HepG2 (cell line): ENCODE results near the gene MTHFD1. TPM values are rescaled to one million over a fixed set of nuclear protein-coding genes. Genes with fewer than 3 reads are reported as not detected.
A peak's percentile ranks its signal among the peaks of the same experiment; 100 is the strongest.

ENCODE experiments used
- CAMTA2 ChIP-seq: sonication (generic); formaldehyde crosslinking; IDR thresholded peaks from 2 replicates; pipeline ENCODE4 v1.4.0; 2020; ENCODE audit warnings: mild to moderate bottlenecking, missing genetic modification reagents, borderline replicate concordance
- CCAR2 ChIP-seq: fragments of 200-400 bp; formaldehyde crosslinking; optimal IDR thresholded peaks from 2 replicates; pipeline ENCODE3; 2018; ENCODE audit warnings: low read depth, mild to moderate bottlenecking, low read length, moderate library complexity
- CERS6 ChIP-seq: sonication (generic); formaldehyde crosslinking; IDR thresholded peaks from 2 replicates; pipeline ENCODE4 v1.5.0; 2020; ENCODE audit warnings: missing genetic modification reagents
- ELF1 ChIP-seq: sonication (generic); formaldehyde crosslinking; IDR thresholded peaks from 2 replicates; pipeline ENCODE4 v1.4.0; 2020; ENCODE audit warnings: missing genetic modification reagents
- EP300 ChIP-seq, 3 experiments: sonication (generic) in 1 of 3; formaldehyde crosslinking in 1 of 3; IDR thresholded peaks; 2 replicates each; pipeline versions ENCODE4 v1.5.1 to v1.6.1; 2011 to 2020; ENCODE audit warnings: low read depth in 2 of 3, low read length in 2 of 3, borderline replicate concordance in 1 of 3, improper control_type of control experiment in 1 of 3, mild to moderate bottlenecking in 1 of 3, missing genetic modification reagents in 1 of 3, moderate library complexity in 1 of 3
- ETS1 ChIP-seq: sonication (generic); formaldehyde crosslinking; IDR thresholded peaks from 2 replicates; pipeline ENCODE4 v1.4.0; 2020; ENCODE audit warnings: missing genetic modification reagents
- FOXA3 ChIP-seq: IDR thresholded peaks from 2 replicates; pipeline ENCODE4 v1.6.1; 2016; ENCODE audit warnings: missing genetic modification reagents, missing compliant biosample characterization
- GLI4 ChIP-seq: sonication (generic); formaldehyde crosslinking; IDR thresholded peaks from 2 replicates; pipeline ENCODE4 v1.5.1; 2020; ENCODE audit warnings: missing genetic modification reagents, mild to moderate bottlenecking, moderate library complexity, borderline replicate concordance
- KLF11 ChIP-seq: IDR thresholded peaks from 2 replicates; pipeline ENCODE4 v1.6.1; 2016; ENCODE audit warnings: missing compliant biosample characterization
- KLF9 ChIP-seq: IDR thresholded peaks from 2 replicates; pipeline ENCODE4 v1.6.1; 2016; ENCODE audit warnings: low read depth
- MAFG ChIP-seq: sonication (generic); formaldehyde crosslinking; IDR thresholded peaks from 2 replicates; pipeline ENCODE4 v1.5.1; 2020; ENCODE audit warnings: mild to moderate bottlenecking, missing genetic modification reagents
- PCBP1 ChIP-seq: fragments of 200-400 bp; formaldehyde crosslinking; IDR thresholded peaks from 2 replicates; pipeline ENCODE4 v1.6.1; 2017; ENCODE audit warnings: mild to moderate bottlenecking, low read depth, low read length, borderline replicate concordance
- SIN3B ChIP-seq: fragments of 150-350 bp; IDR thresholded peaks from 2 replicates; pipeline ENCODE4 v1.6.1; 2014; ENCODE audit warnings: low read length
- SKI ChIP-seq: fragments of 450-650 bp; IDR thresholded peaks from one replicate; pipeline ENCODE4 v1.6.1; 2018; ENCODE audit warnings: mild to moderate bottlenecking; ENCODE audit not compliant: partially characterized antibody
- UBTF ChIP-seq: sonication (generic); formaldehyde crosslinking; IDR thresholded peaks from 2 replicates; pipeline ENCODE4 v1.4.0; 2020; ENCODE audit warnings: mild to moderate bottlenecking, missing genetic modification reagents
- ZBTB7B ChIP-seq: sonication (generic); formaldehyde crosslinking; IDR thresholded peaks from 2 replicates; pipeline ENCODE4 v1.4.0; 2020; ENCODE audit warnings: missing genetic modification reagents
- ZFP41 ChIP-seq: sonication (generic); formaldehyde crosslinking; IDR thresholded peaks from 2 replicates; pipeline ENCODE4 v1.4.0; 2020; ENCODE audit warnings: mild to moderate bottlenecking, missing genetic modification reagents, borderline replicate concordance
- ZNF207 ChIP-seq: fragments of 450-650 bp; IDR thresholded peaks from 2 replicates; pipeline ENCODE4 v1.6.1; 2016; ENCODE audit warnings: antibody characterized with exemption, borderline replicate concordance
- ZNF317 ChIP-seq: sonication (generic); formaldehyde crosslinking; IDR thresholded peaks from 2 replicates; pipeline ENCODE4 v1.5.0; 2020; ENCODE audit warnings: mild to moderate bottlenecking, missing genetic modification reagents
- ZNF724P ChIP-seq: sonication (generic); formaldehyde crosslinking; IDR thresholded peaks from 2 replicates; pipeline ENCODE4 v1.8.0; 2022; ENCODE audit warnings: missing genetic modification reagents, borderline replicate concordance
- ZNF883 ChIP-seq: sonication (generic); formaldehyde crosslinking; IDR thresholded peaks from 2 replicates; pipeline ENCODE4 v1.5.1; 2020; ENCODE audit warnings: mild to moderate bottlenecking, missing genetic modification reagents; ENCODE audit errors: not compliant biosample characterization
- polyA plus RNA-seq, 8 experiments: library from polyadenylated mRNA; depleted of rRNA in 3 of 8; stranded (reverse) in 7 of 8; unstranded in 1 of 8; fragments of >200 nt; fragmentation: Illumina TruSeq in 4 of 8; extraction: Trizol in 4 of 8; gene quantifications; 2 replicates each; pipeline versions ENCODE4 v1.2.1 to v1.2.3, GENCODE V29; 2011 to 2016; ENCODE audit warnings: low read depth in 4 of 8, missing spikeins in 1 of 8, mixed read lengths in 1 of 8; ENCODE audit not compliant: insufficient read depth in 1 of 8
- total RNA-seq, 5 experiments: library from RNA; depleted of rRNA; stranded (reverse); fragments of >200 nt; fragmentation: Illumina TruSeq; extraction: Trizol; gene quantifications; 2 replicates each; pipeline ENCODE4 v1.2.3, GENCODE V29; 2016; ENCODE audit warnings: low read depth in 1 of 5
- TF ChIP-seq, protein P1 (sequence below): sonication (generic); formaldehyde crosslinking; IDR thresholded peaks from 2 replicates; pipeline ENCODE4 v1.4.0; 2020; ENCODE audit warnings: missing genetic modification reagents, borderline replicate concordance
- TF ChIP-seq, protein P2 (sequence below): sonication (generic); formaldehyde crosslinking; IDR thresholded peaks from 2 replicates; pipeline ENCODE4 v1.4.0; 2020; ENCODE audit warnings: mild to moderate bottlenecking, missing genetic modification reagents

MTHFD1 gene
- total and polyA plus RNA-seq, 2 of the 13 experiments (the other 11 are each of a cell fraction or from before 2014, with no cell fraction given) = 31.0 to 106 TPM

DNA sequence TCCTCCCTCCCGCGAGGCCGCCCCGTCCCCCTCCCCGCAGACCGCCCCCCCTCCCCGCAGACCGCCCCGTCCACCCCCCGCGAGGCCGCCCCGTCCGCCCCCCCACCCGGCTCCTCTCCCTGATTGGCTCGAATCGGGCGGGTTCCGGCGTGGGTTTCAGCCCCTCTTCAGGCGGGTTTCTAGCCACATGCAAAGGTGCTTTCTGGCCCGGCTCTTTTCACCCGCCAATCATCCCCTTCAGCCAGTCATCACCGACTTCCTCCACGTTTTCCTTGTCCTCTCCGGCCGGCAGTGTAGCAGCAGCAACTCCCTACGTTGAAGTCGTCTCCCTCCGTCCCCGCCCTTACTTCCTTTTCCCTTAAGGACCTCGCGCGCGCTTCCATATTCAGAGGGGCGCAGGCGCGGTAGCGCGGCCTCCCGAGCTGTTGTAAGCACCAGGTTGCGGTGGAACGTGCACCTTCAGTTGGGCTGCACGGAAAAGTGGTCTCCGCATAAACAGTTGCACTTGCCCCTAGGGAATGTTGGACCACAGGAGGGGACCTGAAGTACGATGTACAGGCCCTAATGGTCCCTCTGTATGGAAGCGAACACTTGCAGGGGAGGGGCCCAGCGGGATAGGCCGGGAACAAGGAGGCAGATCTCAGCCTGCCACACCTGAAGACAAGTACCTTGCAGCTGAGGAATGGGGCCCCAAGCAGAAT lies 49.4 kb upstream of the MTHFD1 start (continued):
- TF ChIP-seq EP300 (IDR thresholded peaks at IDR 0.05; ENCODE audit: low read depth in 2 of 2, low read length in 2 of 2) (no peak), EP300 (CRISPR knock-in tag; IDR thresholded peaks at IDR 0.05; ENCODE audit: borderline replicate concordance) (no peak), KLF9 (CRISPR knock-in tag) (no peak), ZNF207 (no peak), MAFG (CRISPR knock-in tag) (no peak), ETS1 (CRISPR knock-in tag) (no peak), ZNF724P (CRISPR knock-in tag) (no peak), SKI (no peak), ZNF883 (CRISPR knock-in tag) (no peak), UBTF (CRISPR knock-in tag) (peak; percentile 48), ZFP41 (CRISPR knock-in tag) (no peak), PCBP1 (no peak), ZNF317 (CRISPR knock-in tag) (peak; percentile 35), SIN3B (no peak), ZBTB7B (CRISPR knock-in tag) (no peak), CCAR2 (no peak), GLI4 (no peak), ELF1 (CRISPR knock-in tag) (peak; percentile 63), KLF11 (CRISPR knock-in tag) (no peak), CERS6 (CRISPR knock-in tag) (no peak), CAMTA2 (CRISPR knock-in tag) (0 out of 2 replicates have a peak, but pooled peaks have one; percentile 32), FOXA3 (CRISPR knock-in tag) (no peak)
- TF ChIP-seq, protein P1, sequence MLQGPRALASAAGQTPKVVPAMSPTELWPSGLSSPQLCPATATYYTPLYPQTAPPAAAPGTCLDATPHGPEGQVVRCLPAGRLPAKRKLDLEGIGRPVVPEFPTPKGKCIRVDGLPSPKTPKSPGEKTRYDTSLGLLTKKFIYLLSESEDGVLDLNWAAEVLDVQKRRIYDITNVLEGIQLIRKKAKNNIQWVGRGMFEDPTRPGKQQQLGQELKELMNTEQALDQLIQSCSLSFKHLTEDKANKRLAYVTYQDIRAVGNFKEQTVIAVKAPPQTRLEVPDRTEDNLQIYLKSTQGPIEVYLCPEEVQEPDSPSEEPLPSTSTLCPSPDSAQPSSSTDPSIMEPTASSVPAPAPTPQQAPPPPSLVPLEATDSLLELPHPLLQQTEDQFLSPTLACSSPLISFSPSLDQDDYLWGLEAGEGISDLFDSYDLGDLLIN = no peak
- TF ChIP-seq, protein P2, sequence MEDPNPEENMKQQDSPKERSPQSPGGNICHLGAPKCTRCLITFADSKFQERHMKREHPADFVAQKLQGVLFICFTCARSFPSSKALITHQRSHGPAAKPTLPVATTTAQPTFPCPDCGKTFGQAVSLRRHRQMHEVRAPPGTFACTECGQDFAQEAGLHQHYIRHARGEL (CRISPR knock-in tag) = no peak
